GM19043 (cell line): Measurements from ENCODE around the gene SMYD5.
"Not testable (repeated sequence)": the region's sequence is repeated elsewhere in the genome, so short reads cannot be mapped to it uniquely, and the experiment has no call there.

Experiments used
- ATAC-seq: cut with Tn5 transposase; IDR thresholded peaks from one replicate; pipeline ENCODE4 v1.9.1; 2021; ENCODE audit warnings: low read depth; ENCODE audit not compliant: unreplicated experiment

The SMYD5 gene

GRCh38 chr2:73214120-73215035, at the start of gene SMYD5:
Gene SMYD5 (plus strand): TSS chr2:73214245. CDS start chr2:73214267, 22 bp downstream.
- ATAC-seq: peak; percentile 90

GRCh38 chr2:73165978-73166377, 48.1 kb upstream of the SMYD5 start:
- ATAC-seq: not testable (repeated sequence)

DNA sequence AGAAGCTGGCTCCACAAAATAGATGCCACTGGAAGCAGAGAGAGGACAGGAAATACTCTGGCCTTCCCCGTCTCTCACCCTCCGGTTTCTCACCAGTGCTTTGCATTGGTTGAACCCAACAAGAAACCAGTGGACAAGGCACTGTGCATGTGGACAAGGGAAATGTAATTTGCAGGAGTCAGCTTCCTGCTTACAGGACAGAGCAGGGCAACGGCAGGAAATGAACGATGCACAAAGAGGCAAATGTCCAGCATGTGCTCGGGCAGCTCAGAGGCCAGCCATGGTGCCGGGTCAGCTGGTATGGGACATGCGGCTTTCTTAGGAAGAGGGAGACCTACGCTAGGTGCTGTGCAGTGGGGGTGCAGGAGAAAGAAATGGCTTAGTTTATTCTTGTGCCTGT, 47.2 kb upstream of the SMYD5 start:
- ATAC-seq: not testable (repeated sequence)

- not testable (repeated sequence) for ATAC-seq
Observed at GRCh38 chr2:73168348-73168747, 45.7 kb upstream of the SMYD5 start.

DNA sequence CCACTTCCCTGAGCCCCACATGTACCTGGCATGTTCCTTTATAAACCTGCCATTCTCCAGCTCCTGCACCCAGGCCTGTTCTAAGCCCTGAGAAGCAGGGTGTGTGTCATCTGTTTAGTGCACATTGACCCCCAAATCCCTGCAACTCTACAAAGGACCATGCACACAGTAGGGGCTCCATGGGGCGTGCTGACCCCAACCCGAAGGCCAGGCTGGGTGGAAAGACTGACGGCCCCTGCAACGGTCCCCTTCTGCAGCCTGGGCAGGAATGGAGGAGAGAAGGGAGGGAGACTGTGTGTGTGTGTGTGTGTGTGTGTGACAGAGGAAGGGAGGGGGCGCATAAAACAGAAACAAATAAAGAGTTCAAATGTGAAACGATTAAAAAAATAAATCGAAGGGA, 43.7 kb upstream of the SMYD5 start:
- ATAC-seq: not testable (repeated sequence)

DNA sequence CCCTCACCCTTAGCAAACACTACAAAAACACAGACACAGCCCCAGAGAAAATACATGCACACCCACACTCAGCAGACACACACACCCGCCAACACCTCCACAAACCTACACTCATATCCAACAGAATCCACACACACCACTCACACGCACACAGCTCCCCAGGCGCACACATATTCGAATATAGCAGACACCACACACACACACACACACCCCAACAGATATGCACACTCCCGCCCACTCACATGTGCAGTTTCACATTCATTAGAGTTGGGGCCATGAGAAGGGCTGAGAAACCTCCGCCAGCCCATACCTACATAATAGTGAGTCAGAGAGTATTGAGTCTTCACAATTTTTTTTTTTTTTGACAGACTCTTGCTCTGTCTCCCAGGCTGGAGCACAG, 41.1 kb upstream of the SMYD5 start:
- ATAC-seq: no peak

DNA sequence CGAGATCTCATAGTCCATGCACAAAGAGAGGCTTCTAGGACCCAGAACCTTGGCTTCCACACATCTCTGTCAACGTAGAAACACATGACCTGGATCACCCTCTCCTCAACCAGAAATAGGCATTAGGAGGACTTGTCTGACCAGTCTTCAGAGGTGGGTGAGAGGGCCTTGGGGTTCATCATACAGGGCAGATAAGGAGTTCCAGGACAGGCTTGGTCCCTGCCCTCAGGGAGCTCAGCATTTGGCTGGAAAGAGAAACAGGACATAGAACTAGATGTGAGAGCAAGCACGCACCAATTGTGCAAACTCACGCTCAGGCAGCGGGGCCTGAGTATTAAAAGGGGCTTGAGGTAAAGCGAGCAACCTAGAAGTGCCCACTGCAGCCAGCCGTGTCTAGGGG, 40.3 kb upstream of the SMYD5 start:
- no peak for ATAC-seq

- ATAC-seq: no peak
Observed at GRCh38 chr2:73174244-73174643, 39.8 kb upstream of the SMYD5 start.

DNA sequence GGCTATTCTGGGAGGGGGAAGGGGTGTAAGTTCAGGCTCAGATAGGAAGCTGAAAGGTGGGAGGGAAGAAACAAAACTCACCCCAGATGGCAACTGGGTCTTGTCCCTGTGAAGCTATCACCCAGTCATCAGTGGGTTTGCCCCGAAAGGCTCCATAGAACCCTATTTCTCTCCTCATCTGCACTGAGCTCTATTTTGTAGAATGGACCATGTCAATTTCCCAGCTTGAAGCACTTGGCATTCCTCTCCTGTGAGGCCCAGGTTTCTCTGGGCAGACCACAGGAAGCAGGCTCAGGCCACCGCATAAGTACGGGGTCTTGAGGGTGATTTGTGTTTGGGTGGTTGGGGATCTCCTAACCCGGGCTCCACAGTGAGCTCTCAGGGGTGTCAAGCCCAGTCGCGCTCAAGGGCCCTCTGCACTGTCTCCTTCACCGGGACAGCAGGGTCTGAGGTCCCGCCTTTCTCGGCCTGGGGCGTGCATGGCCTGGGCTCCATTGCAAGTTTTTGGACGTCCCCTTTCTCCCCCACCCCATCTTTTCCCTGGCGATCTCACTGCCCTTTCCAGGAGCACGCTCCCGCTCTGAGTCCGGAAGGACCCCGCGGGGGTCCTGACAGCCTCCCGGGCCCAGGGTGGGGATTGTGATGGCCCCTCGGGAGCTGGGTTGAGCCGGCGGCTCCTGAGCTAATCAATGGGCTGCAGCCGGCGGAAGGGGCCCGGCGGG, 38.9 kb upstream of the SMYD5 start:
- ATAC-seq: no peak

DNA sequence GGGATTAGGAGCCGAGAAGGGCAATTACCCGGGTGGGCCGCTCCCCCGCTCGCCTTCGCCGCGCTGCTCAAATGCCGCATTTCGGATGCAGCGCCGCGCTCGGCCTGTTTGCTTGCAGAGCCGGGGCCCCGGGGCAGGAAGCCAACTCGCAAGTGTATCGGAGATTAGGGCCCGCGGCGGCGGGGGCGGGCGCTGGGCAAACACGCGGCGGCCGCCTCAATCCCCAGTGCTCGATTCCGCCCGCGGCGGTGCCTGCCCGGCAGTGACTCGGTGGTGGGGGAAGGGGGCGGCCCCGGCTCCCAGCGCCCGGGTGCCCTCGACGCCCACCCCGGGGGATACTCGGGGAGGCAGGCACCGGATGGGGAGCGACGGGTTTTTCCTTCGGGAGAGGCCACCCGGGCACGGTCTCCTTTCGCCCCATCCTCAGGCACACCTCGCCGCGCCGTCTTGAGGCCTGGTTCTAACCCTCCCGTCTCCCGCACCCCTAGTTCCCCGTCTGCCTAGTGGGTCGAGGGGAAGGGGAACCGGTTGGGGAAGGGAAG, 38.3 kb upstream of the SMYD5 start:
- ATAC-seq: no peak

- ATAC-seq: no peak
Observed at GRCh38 chr2:73176205-73176880, 37.7 kb upstream of the SMYD5 start.

DNA sequence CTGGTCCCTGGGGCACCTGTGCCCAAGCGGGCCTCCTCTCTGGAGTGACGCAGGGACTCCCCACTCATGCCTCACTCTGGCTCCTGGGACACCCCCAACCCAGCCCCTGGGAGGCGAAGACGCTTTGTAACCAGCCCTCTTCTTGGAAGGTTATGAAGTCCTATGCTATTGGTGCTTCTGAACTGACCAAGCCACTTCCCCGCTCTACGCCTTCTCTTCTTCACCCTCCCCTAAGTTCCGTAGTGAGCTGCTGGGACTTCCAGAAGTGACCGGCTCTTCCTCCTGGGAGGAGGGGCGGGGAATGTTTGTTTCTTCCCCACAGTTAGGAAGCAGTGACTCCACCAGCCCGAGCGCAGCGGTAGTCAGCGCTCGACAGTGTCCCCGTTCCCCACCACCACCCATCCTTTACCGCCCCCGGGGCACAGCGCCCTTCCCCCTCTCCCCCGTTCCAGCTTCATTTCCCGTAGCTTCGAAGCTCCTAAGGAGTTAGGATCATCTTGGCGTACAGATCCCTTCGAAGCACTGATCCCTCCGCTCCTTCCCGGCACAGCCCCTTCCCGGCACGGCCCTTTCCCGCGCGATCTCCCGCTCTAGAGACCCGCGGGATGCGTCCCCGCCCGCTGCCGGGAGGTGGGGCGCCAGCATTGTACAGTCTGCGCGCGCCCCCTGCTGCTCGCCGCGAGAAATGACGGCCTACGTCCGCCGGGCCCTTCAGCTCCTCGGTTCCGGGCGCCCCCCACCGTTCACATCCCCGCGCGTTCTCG, 37.0 kb upstream of the SMYD5 start:
- peak; percentile 79 for ATAC-seq

GRCh38 chr2:73177645-73178255, 36.3 kb upstream of the SMYD5 start:
- no peak for ATAC-seq

- ATAC-seq: no peak
Observed at GRCh38 chr2:73185965-73186364, 28.1 kb upstream of the SMYD5 start.

- ATAC-seq: no peak
Observed at GRCh38 chr2:73187549-73187948, 26.5 kb upstream of the SMYD5 start.

DNA sequence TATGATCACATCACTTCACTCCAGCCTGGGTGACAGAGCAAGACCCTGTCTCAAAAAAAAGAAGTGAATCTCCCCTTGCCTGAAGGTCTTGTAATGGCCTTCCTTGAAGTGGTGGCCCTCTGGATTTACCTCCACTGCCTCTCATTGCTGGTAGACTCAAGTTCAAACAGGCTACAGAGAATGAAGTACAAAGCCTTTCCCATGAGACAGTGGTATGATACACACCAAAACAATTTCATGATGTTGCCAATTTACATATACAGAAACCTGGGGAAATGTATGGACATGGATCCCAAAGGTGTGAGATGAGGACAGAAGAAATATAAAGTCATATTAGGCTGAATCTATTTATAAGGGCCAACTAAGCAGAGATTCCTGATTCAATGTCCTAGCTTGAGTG, 16.5 kb upstream of the SMYD5 start:
- no peak for ATAC-seq

DNA sequence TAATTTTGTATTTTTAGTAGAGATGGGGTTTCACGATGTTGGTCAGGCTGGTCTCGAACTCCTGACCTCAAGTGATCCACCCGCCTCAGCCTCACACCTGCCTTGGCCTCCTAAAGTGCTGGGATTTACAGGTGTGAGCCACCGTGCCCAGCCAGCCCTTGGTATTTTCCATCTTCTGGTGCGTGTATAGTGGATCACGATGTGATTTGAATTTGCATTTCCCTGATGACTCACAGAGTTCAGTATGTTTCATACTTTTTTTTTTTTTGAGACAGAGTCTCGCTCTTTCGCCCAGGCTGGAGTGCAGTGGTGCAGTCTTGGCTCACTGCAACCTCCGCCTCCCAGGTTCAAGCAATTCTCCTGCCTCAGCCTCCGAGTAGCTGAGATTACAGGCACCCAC, 13.8 kb upstream of the SMYD5 start:
- not testable (repeated sequence) for ATAC-seq

- no peak for ATAC-seq
Observed at GRCh38 chr2:73202156-73203054, 11.6 kb upstream of the SMYD5 start, which contains the start of gene NOTO. Gene NOTO (plus strand): TSS chr2:73202574. CDS start chr2:73202667, 93 bp downstream.
